ENCODE measurements around the gene MACROD2.

MACROD2 gene

GRCh38 chr20:16027686-16028085 lies 2032.4 kb downstream of the MACROD2 start:
- DNase-seq = no peak

DNA sequence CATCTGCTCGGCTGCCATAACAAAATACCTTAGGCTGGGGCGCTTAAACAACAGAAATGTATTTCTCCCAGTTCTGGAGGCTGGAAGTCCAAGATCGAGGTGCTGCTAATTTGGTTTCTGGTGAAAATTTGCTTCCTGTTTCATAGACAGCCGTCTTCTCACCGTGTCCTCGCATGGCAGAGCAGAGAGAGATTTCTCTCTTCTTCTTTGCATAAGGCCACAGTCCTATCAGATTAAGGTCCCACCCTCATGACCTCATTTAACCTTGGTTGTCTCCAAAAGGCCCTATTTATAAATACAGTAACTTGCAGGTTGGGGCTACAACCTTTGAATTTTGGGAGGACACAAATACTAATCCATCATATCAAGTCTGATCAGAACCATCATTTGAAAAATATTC lies 2033.6 kb downstream of the MACROD2 start:
- DNase-seq = no peak

DNA sequence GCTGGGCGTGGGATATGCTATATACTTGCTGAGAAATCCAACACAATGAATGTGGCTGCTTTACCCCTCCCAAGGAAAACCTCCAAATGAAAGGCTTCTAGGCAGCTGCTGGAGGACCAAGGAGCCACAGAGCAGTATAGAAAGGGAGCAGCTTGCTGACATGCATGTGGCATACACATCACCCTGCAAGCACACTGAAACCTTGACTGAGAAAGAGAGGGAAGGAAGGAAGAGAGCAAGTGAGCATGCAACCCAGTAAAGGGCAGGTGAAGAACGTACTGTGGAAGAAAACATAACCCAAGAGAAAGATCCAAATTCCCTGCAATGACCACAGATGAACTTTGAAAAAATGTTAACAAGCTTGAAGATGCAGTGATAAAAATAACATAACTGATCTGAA lies 2034.9 kb downstream of the MACROD2 start:
- no peak for DNase-seq

DNA sequence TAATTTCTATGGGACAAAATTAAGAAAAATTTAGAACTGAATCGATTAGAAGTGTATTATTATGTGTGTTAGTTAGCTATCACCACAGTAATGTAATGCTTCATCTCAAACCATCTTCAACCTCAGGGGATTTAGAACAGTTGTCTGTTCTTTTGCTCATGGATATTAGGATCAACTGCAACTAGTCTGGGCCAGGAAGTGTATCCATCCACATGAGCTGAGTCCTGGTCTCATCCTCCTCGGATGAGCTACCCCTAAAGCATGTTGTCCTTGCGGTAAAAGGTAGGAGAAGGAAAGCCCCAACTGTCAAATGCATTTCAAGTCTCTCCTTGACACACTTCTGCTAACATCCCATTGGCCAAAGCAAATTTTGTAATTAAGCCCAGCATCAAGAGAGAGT lies 2040.3 kb downstream of the MACROD2 start:
- no peak for DNase-seq

GRCh38 chr20:16036331-16036730 lies 2041.0 kb downstream of the MACROD2 start:
- no peak for DNase-seq

- no peak for DNase-seq
Observed at GRCh38 chr20:16040742-16041141, 2045.4 kb downstream of the MACROD2 start.

DNA sequence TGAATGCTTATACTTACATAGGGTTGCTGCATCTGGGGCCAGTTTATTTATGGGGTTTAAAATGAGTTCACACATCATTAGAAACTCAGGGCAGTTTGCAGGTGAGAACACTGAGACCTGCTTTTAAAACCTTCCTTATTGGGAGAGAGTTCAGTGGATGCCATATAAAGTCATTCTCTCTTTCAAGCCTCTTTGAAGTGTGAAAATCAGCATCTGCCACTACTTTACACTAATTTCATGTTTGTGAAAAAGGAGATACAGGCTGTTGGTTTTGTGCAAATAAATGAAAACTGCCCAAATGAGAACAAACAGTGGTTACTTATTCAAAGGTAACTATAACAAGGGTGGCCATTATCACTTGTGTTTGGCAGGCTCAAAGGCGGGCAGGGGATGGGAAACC lies 2047.4 kb downstream of the MACROD2 start:
- no peak for DNase-seq

- no peak for DNase-seq
Observed at GRCh38 chr20:16043931-16044330, 2048.6 kb downstream of the MACROD2 start.

DNA sequence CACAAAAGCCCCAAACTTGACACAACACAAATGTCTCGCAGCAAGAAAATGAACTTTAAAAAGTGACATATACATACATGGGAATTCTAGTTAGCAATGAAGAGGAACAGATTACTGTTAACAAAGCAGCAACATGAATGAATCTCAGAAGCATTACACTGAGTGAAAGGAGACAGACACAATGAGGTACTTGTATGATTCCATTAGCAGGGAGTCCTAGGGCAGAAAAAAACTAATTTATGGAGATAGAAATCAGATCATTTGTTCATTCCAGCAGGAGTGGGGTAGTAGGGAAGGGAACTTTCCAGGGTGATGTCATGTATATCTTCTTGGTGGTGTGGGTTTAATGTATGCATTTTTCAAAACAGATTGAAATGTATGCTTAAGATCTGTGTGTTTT lies 2053.6 kb downstream of the MACROD2 start:
- DNase-seq = no peak

DNA sequence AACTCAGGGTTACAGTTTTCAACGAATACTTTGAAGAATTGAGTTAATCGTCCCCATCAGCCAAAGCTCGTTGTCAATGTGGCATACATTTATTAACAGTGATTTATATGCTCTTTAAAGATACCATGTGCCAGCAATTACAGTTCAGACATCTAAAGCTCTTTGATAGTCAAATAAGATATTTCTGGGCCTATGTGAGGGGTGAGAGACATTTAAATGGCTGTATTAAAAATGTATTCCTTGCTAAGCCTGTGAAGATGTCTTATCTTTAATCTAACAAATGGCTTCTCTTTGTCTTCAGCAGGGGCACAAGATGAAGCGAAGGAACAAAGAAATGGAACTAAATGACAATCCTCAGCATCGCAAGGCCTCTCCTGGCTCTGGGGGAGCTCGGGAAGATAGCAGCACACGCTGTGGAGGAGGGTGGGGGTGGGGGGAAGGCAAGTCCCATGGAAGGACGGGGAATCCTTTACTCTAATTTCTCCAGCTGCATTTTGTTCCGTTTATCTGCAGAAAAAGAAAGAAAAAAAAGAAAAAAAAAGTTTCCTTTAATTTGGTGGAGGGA lies 2054.3 kb downstream of the MACROD2 start:
- DNase-seq = no peak

DNA sequence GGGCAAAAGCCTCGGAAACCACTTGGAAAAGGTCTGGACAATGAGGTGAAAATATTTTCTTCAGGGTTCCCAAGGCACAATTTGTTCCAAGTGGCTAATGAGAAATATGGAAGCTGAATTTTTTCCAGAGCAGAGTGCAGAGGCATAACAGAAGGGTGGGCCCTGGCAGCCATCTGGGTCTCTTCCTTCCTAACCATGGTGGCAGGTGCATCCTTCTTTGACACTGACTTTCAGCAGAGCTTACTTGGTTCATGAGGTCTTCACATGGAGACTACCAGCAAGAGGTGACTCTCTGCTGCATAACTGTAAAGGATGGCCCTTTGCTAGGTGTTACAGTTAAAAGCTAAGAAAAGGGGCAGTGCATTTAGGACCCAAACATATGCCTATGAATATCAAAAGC lies 2055.1 kb downstream of the MACROD2 start:
- DNase-seq = no peak

GRCh38 chr20:16051968-16052367 lies 2056.7 kb downstream of the MACROD2 start:
- DNase-seq = no peak

GRCh38 chr20:16052456-16052855 lies 2057.1 kb downstream of the MACROD2 start:
- DNase-seq = no peak

DNA sequence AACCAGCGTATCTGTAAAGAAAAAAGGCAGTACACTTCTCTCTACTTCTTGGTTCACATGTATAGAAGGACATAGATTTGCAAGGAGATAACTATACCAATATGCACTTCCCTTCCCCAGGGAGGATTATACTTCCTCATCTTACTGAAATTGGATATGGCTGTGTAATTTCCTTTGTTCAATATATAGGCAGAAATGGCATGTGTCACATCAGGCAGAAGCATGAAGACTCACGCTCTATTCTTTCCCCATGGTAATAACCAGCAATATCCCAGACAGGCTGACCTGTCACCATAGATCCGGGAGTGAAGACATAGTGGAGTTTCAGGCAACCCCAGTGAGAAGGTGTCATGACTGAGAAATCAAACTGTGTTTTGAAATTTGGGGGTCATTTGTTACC lies 2059.7 kb downstream of the MACROD2 start:
- DNase-seq = no peak

DNA sequence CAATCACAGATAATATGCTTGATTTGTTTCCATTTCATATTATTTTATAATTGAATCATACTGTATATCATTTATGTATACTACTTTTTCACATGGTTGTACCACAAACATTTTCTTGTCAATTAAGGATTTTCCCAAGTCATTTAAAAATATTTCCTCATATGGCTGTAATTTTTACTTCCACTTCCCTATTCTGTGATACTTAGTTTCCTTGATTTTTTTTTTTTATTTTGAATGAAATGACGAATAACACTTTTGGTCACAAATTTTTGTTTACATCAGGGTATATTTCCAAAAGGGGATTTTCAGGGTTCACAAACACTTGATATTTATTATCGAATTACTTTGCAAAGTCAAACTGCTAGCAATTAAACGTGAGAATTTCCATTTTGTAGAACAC lies 2062.3 kb downstream of the MACROD2 start:
- no peak for DNase-seq

GRCh38 chr20:16058268-16058667 lies 2063.0 kb downstream of the MACROD2 start:
- no peak for DNase-seq

GRCh38 chr20:16059841-16060240 lies 2064.5 kb downstream of the MACROD2 start:
- no peak for DNase-seq

DNA sequence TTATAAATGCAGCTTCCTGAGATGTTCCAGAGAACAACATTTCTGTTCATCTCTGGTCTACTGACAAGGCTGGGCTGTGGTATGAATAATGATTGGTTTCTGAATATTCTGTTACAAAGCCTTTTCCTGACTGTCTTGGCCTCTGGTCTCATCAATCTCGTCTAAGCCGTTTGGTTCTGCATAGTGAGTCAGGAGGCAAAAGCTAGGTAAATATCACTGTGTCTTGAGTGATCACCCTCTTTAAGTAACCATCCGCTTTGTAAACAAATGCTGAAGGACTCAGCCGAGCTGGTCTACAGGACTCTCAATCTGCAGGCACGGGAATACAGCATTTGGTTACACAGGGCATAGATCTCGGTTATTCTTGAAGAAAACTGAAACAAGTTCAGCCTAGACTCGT lies 2066.0 kb downstream of the MACROD2 start:
- no peak for DNase-seq

GRCh38 chr20:16062661-16063581 lies 2067.6 kb downstream of the MACROD2 start:
- DNase-seq = peak; percentile 54

GRCh38 chr20:16063881-16064280 lies 2068.6 kb downstream of the MACROD2 start:
- DNase-seq = peak; percentile 48

- peak; percentile 32 for DNase-seq
Observed at GRCh38 chr20:16064989-16065707, 2069.8 kb downstream of the MACROD2 start.

DNA sequence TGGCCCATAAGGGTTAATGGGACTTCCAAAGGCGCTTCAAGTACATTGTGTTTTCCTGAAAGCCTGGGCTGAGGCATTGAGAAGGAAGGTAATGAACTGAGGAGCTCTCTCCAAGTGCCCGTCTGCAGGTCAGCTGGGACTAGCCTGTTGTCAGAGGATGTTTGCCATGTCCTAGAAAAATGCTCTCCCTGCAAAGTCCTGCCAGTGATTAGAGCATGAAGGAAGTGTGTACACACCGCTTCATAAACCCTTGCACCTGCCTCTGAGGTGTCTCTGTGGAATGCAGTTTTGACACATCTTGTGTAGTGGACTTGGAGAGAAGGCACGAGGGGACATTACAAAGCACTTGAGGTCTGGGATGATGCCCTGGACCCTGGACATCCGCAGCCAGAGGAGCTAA lies 2071.3 kb downstream of the MACROD2 start:
- no peak for DNase-seq

DNA sequence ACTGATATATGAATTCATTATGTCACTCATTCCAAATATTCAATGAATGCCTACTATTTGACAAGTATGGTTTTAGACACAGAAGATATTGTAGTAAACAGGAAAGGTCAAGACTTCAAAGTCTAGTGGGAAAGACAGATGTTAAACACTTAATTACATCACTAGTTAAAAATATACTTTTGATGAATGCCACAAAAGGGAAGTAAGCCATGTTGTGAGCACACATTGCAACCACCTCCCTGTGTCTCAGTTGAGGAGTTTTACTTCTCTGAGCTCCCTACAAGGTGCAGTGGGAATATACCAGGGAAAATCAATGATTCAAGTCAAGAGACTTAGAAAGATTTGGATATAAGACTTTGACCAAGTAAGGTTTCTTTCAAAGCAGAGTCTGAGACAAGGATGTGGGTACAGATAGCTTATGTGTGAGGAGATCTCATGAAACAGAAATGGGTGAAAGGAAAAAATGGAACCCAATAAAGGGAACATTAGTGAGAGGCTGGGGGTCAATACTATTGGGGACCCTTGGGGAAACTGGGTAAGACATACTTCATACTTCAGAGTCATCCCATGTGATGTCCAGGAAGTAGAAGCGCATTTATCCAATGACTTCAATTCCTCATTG lies 2074.2 kb downstream of the MACROD2 start:
- no peak for DNase-seq
